ENCODE data around the gene FGF2.
A peak's percentile ranks its signal among the peaks of the same experiment; 100 is the strongest.

FGF2 gene

GRCh38 chr4:122914938-122915337 is 88.3 kb downstream of the FGF2 start:
- TF ChIP-seq CTCF (IDR thresholded peaks at IDR 0.05; ENCODE audit: low read depth, low read length): no peak
- DNase-seq (ENCODE audit: extremely low read depth, low read depth): no peak

GRCh38 chr4:122917731-122918130 is 91.1 kb downstream of the FGF2 start:
- TF ChIP-seq CTCF (IDR thresholded peaks at IDR 0.05; ENCODE audit: low read depth, low read length): no peak
- DNase-seq (ENCODE audit: extremely low read depth, low read depth): no peak

GRCh38 chr4:122920473-122920872 is 93.8 kb downstream of the FGF2 start:
- no peak for TF ChIP-seq CTCF (IDR thresholded peaks at IDR 0.05; ENCODE audit: low read depth, low read length)
- no peak for DNase-seq (ENCODE audit: extremely low read depth, low read depth)

- no peak for TF ChIP-seq CTCF (IDR thresholded peaks at IDR 0.05; ENCODE audit: low read depth, low read length)
- DNase-seq (ENCODE audit: extremely low read depth, low read depth): no peak
These were observed 94.7 kb downstream of the FGF2 start for GRCh38 chr4:122921300-122921699.

- DNase-seq (ENCODE audit: extremely low read depth, low read depth): no peak
These were observed 95.6 kb downstream of the FGF2 start, which contains the start of gene NUDT6 for GRCh38 chr4:122921971-122922876. NUDT6 (minus strand) TSS chr4:122922597; CDS start chr4:122922572, 25 bp downstream.

GRCh38 chr4:122922877-122923511 is 96.4 kb downstream of the FGF2 start:
- no peak; the same call in 1 of the 2 replicates for TF ChIP-seq CTCF (IDR thresholded peaks at IDR 0.05; ENCODE audit: low read depth, low read length)
- peak; percentile 25 for DNase-seq (ENCODE audit: extremely low read depth, low read depth)

More at GRCh38 chr4:122921971-122922876, 95.6 kb downstream of the FGF2 start, which contains the start of gene NUDT6:
- no peak for TF ChIP-seq CTCF (IDR thresholded peaks at IDR 0.05; ENCODE audit: low read depth, low read length)

- no peak for TF ChIP-seq CTCF (IDR thresholded peaks at IDR 0.05; ENCODE audit: low read depth, low read length)
- no peak for DNase-seq (ENCODE audit: extremely low read depth, low read depth)
These were observed 102.3 kb downstream of the FGF2 start for GRCh38 chr4:122928930-122929329.

Data from AG09319 (cell line).